ENCODE measurements around the gene TEDC2. TPM values are rescaled to one million over a fixed set of nuclear protein-coding genes. Genes with fewer than 3 reads are reported as not detected.

Gene TEDC2
- total RNA-seq, 4 donors from 2014 or later: 1.4 to 13.2 (median 3.7) TPM

- no peaks in the 10 kb centered on the region for H3K9me3 ChIP-seq
- H3K4me3 ChIP-seq: peak overlapping the region; percentile 62 to 96 (median 88)
- peaks cover 0 to 4% (median 0%) of the 10 kb centered on the region in 3 donors for H3K36me3 ChIP-seq
- peaks cover 0 to 16% (median 5%) of the 10 kb centered on the region in 4 donors for H3K4me1 ChIP-seq
- peak overlapping the region; percentile 60 to 79 (median 72) for H3K27ac ChIP-seq
- TF ChIP-seq CTCF (IDR thresholded peaks at IDR 0.05): peak in 4 of 6 experiments; percentile 13 to 34 (median 21)
- no peak for TF ChIP-seq POLR2A (IDR thresholded peaks at IDR 0.05)
- H3K27me3 ChIP-seq: no peaks in the 10 kb centered on the region
- peak; percentile 47 to 73 (median 65) for DNase-seq
Observed at GRCh38 chr16:2428051-2428783, 31.7 kb upstream of the TEDC2 start.

GRCh38 chr16:2428784-2429033 is 31.2 kb upstream of the TEDC2 start:
- Histone ChIP-seq H3K36me3 (peaks cover 0 to 6% (median 0%) of the 10 kb centered on the region in 3 donors), H3K27me3 (no peaks in the 10 kb centered on the region), H3K4me3 (peak overlapping the region; percentile 62 to 96 (median 88)), H3K9me3 (no peaks in the 10 kb centered on the region), H3K4me1 (peaks cover 0 to 16% (median 5%) of the 10 kb centered on the region in 4 donors), H3K27ac (peak overlapping the region; percentile 60 to 79 (median 72))
- TF ChIP-seq CTCF (IDR thresholded peaks at IDR 0.05): no peak
- TF ChIP-seq POLR2A (IDR thresholded peaks at IDR 0.05): no peak
- no peak for DNase-seq

GRCh38 chr16:2429034-2429770 is 30.7 kb upstream of the TEDC2 start, which contains the start of gene CCNF:
TSS of gene CCNF (plus strand) at chr16:2429447. CDS start at chr16:2429482, 35 bp downstream.
- Histone ChIP-seq H3K36me3 (peaks cover 0 to 9% (median 0%) of the 10 kb centered on the region in 3 donors), H3K4me3 (peak within 1 kb of the TSS; percentile 62 to 96 (median 88)), H3K9me3 (no peaks in the 10 kb centered on the region), H3K27me3 (no peaks in the 10 kb centered on the region), H3K27ac (peak within 1 kb of the TSS; percentile 65 to 84 (median 72)), H3K4me1 (peaks cover 0 to 16% (median 5%) of the 10 kb centered on the region in 4 donors)
- TF ChIP-seq CTCF (IDR thresholded peaks at IDR 0.05) (peak in 3 of 6 experiments; percentile 33 to 39 (median 35)), POLR2A (IDR thresholded peaks at IDR 0.05) (peak; percentile 12 to 37)
- DNase-seq: peak; percentile 96 to 99 (median 98)

GRCh38 chr16:2429771-2430663 is 29.9 kb upstream of the TEDC2 start:
- TF ChIP-seq CTCF (IDR thresholded peaks at IDR 0.05) (peak in 1 of 6 experiments; percentile 6), POLR2A (IDR thresholded peaks at IDR 0.05) (peak in 1 of 2 donors; percentile 1)
- Histone ChIP-seq H3K36me3 (peaks cover 0 to 9% (median 0%) of the 10 kb centered on the region in 3 donors), H3K27ac (peak overlapping the region; percentile 54 to 84 (median 72)), H3K4me1 (peaks cover 0 to 16% (median 5%) of the 10 kb centered on the region in 4 donors), H3K9me3 (no peaks in the 10 kb centered on the region), H3K4me3 (peak overlapping the region; percentile 62 to 96 (median 88)), H3K27me3 (no peaks in the 10 kb centered on the region)
- no peak for DNase-seq

GRCh38 chr16:2432286-2432685 is 27.6 kb upstream of the TEDC2 start:
- Histone ChIP-seq H3K27me3 (no peaks in the 10 kb centered on the region), H3K36me3 (peaks cover 0 to 22% (median 0%) of the 10 kb centered on the region in 3 donors), H3K4me1 (peaks cover 0 to 16% (median 5%) of the 10 kb centered on the region in 4 donors), H3K4me3 (no peak overlapping the region), H3K27ac (no peak overlapping the region), H3K9me3 (no peaks in the 10 kb centered on the region)
- TF ChIP-seq POLR2A (IDR thresholded peaks at IDR 0.05) (no peak), CTCF (IDR thresholded peaks at IDR 0.05) (no peak)
- DNase-seq: no peak
